ENCODE results near the gene SORBS1.

- TF ChIP-seq EZH2phosphoT487 (IDR thresholded peaks at IDR 0.05; ENCODE audit: insufficient read depth, low read depth) = no peak
- TF ChIP-seq EZH2 (IDR thresholded peaks at IDR 0.05; ENCODE audit: insufficient read depth, poor library complexity, severe bottlenecking) = no peak
Observed at GRCh38 chr10:95264227-95265051, 296.7 kb downstream of the SORBS1 start.

Data from GM23248 (cell line).